ENCODE measurements around the gene SGSM1. TPM values are rescaled to one million over a fixed set of nuclear protein-coding genes. Genes with fewer than 3 reads are reported as not detected.
A peak's percentile ranks its signal among the peaks of the same experiment; 100 is the strongest.

SGSM1 gene
- total RNA-seq (1 to 10 TPM; 1.3 to 4.7 (median 4.0) TPM), polyA plus RNA-seq (under 1 TPM; 0.68 to 0.80 (median 0.76) TPM)
- long read RNA-seq, donor 1: 0 reads
- long read RNA-seq, donor 2: 0 reads
- long read RNA-seq, donor 3: 0 reads
- long read RNA-seq, donor 4: 0 reads
- long read RNA-seq, donor 5: 0 reads
- long read RNA-seq, donor 6: 0 reads
- long read RNA-seq, donor 7: 0 reads
- long read RNA-seq, donor 8: 0 reads
- long read RNA-seq, donor 9: 0 reads
- long read RNA-seq, donor 10: 0 reads

DNA sequence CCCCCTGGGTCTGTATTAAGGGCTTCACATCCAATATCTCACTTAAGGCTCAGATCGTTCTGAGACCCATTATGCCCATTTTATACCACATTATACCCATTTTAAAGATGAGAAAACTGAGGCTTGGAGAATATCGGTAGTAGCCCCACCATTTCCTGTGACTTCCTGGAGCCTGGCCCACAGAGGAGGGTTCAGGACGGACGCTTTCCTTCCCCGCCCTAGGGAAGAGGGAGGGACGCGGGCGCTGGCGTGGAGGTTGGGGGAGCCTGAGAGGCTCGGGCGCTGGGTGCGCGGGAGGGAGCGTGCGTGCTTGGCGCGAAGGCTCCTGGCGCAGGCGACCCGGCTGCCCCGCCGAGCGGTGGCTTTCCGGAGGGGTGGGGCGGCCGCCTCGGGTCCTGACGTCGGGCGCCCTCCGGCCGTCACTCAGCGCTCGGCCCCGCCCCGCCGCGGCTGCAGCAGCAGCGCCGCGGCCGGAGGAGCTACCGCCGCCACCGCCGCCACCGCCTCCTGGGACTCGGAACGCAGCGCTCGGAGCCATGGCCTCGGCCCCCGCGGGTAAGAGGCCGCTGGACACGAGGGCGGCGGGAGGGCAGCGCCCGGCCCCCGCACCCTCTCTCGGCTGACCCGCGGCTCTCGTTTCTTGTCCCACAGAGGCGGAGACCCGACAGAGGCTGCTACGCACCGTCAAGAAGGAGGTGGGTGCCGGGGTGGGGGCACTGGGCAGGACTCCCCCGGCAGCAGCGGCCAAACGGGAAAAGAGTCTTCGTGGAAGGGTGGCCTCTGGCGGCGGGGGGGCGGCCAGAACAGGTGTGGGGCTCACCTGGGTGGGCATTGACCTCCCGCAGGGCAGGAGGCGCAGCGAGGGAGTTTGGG is at the start of gene SGSM1:
Gene SGSM1 (plus strand): TSS at position 422 of the 873 bp plus-strand sequence. CDS start 115 bp downstream, at position 537.
- DNase-seq: peak; percentile 89 to 96
- H3K27ac ChIP-seq: peak within 1 kb of the TSS; percentile 53 to 91 (median 81)
- intact Hi-C loops (cut with DNase I; ENCODE audit: low total_unique reads): no loop called here

DNA sequence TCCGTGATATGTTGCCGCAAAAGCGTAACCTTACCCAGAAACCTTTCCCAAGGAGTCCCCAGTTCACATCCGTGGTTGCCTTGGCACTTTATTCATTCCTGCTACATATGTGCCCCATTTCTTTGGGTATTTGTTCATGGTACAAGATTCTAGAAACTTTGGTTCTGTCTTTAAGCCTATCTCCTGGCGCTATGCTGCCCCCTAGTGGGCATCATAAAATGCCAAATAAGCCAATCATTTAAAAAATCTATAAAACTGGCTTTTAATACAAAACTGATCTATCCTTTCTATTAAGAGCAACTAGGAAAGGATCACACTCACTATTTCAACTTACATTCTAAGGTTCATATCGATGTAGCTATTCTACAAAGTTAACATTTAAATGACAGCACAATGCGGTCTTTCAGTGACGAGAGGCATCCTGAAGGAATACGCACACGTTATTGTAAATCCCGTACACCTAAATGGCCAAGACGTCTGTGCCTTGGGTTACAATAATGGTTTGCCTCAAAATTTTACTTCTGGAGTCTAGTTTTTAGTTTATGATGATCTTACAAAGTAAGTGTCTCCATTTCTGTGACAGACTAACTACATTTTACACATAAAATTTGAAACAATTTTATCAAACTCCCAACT is 47.7 kb upstream of the SGSM1 start:
- intact Hi-C loops (cut with DNase I; ENCODE audit: low total_unique reads): no loop called here
- no peak for TF ChIP-seq EP300 (IDR thresholded peaks at IDR 0.05)
- TF ChIP-seq POLR2A (IDR thresholded peaks at IDR 0.05): no peak
- no peak for TF ChIP-seq POLR2AphosphoS5 (IDR thresholded peaks at IDR 0.05)
- TF ChIP-seq, protein P1, sequence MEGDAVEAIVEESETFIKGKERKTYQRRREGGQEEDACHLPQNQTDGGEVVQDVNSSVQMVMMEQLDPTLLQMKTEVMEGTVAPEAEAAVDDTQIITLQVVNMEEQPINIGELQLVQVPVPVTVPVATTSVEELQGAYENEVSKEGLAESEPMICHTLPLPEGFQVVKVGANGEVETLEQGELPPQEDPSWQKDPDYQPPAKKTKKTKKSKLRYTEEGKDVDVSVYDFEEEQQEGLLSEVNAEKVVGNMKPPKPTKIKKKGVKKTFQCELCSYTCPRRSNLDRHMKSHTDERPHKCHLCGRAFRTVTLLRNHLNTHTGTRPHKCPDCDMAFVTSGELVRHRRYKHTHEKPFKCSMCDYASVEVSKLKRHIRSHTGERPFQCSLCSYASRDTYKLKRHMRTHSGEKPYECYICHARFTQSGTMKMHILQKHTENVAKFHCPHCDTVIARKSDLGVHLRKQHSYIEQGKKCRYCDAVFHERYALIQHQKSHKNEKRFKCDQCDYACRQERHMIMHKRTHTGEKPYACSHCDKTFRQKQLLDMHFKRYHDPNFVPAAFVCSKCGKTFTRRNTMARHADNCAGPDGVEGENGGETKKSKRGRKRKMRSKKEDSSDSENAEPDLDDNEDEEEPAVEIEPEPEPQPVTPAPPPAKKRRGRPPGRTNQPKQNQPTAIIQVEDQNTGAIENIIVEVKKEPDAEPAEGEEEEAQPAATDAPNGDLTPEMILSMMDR (IDR thresholded peaks at IDR 0.05): peak in 5 of 7 experiments; percentile 54 to 94 (median 80)
- Histone ChIP-seq H3K4me1 (no peaks in the 10 kb centered on the region), H3K4me3 (no peak overlapping the region), H3K27ac (no peak overlapping the region), H3K9me3 (no peaks in the 10 kb centered on the region), H3K27me3 (peaks cover 0 to 17% (median 0%) of the 10 kb centered on the region in 3 donors), H3K36me3 (no peaks in the 10 kb centered on the region)
- WGBS, 5 donors: 57 to 62% (median 59%) methylated on average over 12 of the region's 12 CpGs
- peak; percentile 63 to 80 for DNase-seq

More for the DNA sequence above, at the start of gene SGSM1:
- peaks cover 0 to 9% (median 0%) of the 10 kb centered on the region in 3 donors for H3K27me3 ChIP-seq
- H3K4me1 ChIP-seq: peaks cover 33 to 57% (median 45%) of the 10 kb centered on the region in 4 donors
- WGBS, 5 donors: 1 to 6% (median 2%) methylated on average over 16 to 80 of the region's 80 CpGs
- H3K4me3 ChIP-seq: peak within 1 kb of the TSS; percentile 57 to 74 (median 69)
- TF ChIP-seq POLR2A (IDR thresholded peaks at IDR 0.05): no peak
- peak in 2 of 3 donors; percentile 28 to 34 for TF ChIP-seq POLR2AphosphoS5 (IDR thresholded peaks at IDR 0.05)
- TF ChIP-seq, protein P1 (IDR thresholded peaks at IDR 0.05): no peak
- TF ChIP-seq EP300 (IDR thresholded peaks at IDR 0.05): no peak
- no peaks in the 10 kb centered on the region for H3K36me3 ChIP-seq
- H3K9me3 ChIP-seq: no peaks in the 10 kb centered on the region

DNA sequence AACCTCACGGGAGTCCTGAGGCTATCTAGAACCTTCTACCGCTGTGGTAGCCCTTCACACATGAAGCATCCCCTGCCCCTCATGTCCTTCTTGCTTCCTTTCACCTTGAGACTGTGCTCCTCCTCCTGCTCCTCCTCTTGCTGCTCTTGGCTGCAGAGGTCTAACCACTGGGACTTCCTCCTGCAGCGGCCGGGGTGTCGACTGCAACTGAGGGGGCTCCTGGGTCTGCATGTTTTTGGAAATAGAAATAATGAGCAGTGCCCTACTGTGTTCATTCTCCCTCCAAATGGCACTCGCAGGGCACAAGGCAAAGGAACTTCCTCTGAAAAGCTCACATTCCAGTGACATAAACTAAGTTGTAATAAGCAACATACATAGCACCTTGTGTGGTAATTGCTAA is 46.2 kb upstream of the SGSM1 start:
- intact Hi-C loops (cut with DNase I; ENCODE audit: low total_unique reads): no loop called here
- H3K27me3 ChIP-seq: peaks cover 0 to 27% (median 0%) of the 10 kb centered on the region in 3 donors
- no peaks in the 10 kb centered on the region for H3K9me3 ChIP-seq
- no peaks in the 10 kb centered on the region for H3K36me3 ChIP-seq
- H3K4me1 ChIP-seq: no peaks in the 10 kb centered on the region
- 64 to 80% (median 75%) methylated on average over 6 of the region's 6 CpGs for WGBS, 5 donors
- TF ChIP-seq POLR2A (IDR thresholded peaks at IDR 0.05): no peak
- TF ChIP-seq POLR2AphosphoS5 (IDR thresholded peaks at IDR 0.05): no peak
- no peak for TF ChIP-seq EP300 (IDR thresholded peaks at IDR 0.05)
- TF ChIP-seq, protein P1 (IDR thresholded peaks at IDR 0.05): no peak
- no peak overlapping the region for H3K27ac ChIP-seq
- no peak overlapping the region for H3K4me3 ChIP-seq
- no peak for DNase-seq

DNA sequence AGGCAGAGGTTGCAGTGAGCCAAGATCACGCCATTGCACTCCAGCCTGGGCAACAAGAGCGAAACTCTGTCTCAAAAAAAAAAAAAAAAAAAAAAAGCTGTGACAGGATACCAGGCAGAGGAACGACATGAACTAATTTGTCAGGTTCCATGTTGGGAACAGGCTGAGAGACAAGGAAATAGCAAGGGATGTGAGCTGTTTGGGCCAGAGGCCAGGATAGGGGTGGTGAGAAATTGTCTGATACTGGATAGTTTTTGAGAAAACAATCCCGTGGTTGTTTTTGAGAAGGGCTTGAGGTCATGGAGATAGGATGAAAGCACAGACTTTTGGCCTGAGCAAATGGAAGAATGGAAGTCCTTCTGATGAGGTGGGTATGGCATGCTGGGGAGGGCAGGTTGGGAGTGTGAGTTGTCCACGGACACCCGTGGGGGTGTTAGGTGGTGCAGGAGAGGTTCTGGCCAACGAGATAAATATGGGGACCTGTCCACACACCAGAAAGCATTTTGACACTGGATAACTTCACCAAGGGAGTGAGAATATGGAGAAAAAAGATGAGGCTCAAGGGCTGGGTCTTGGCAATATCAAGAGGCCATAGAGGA is 45.2 kb upstream of the SGSM1 start:
- WGBS, 5 donors: 67 to 74% (median 71%) methylated on average over 5 to 7 of the region's 7 CpGs
- Histone ChIP-seq H3K4me1 (no peaks in the 10 kb centered on the region), H3K27ac (no peak overlapping the region), H3K27me3 (peaks cover 0 to 27% (median 0%) of the 10 kb centered on the region in 3 donors), H3K9me3 (no peaks in the 10 kb centered on the region), H3K36me3 (no peaks in the 10 kb centered on the region), H3K4me3 (no peak overlapping the region)
- no peak for DNase-seq
- TF ChIP-seq EP300 (IDR thresholded peaks at IDR 0.05) (no peak), POLR2A (IDR thresholded peaks at IDR 0.05) (no peak), POLR2AphosphoS5 (IDR thresholded peaks at IDR 0.05) (no peak)
- TF ChIP-seq, protein P1 (IDR thresholded peaks at IDR 0.05): no peak
- intact Hi-C loops (cut with DNase I; ENCODE audit: low total_unique reads): no loop called here
